ENCODE measurements around the gene ARL14EPL.
"Not testable (repeated sequence)": the region's sequence is repeated elsewhere in the genome, so short reads cannot be mapped to it uniquely, and the experiment has no call there.

ARL14EPL gene

DNA sequence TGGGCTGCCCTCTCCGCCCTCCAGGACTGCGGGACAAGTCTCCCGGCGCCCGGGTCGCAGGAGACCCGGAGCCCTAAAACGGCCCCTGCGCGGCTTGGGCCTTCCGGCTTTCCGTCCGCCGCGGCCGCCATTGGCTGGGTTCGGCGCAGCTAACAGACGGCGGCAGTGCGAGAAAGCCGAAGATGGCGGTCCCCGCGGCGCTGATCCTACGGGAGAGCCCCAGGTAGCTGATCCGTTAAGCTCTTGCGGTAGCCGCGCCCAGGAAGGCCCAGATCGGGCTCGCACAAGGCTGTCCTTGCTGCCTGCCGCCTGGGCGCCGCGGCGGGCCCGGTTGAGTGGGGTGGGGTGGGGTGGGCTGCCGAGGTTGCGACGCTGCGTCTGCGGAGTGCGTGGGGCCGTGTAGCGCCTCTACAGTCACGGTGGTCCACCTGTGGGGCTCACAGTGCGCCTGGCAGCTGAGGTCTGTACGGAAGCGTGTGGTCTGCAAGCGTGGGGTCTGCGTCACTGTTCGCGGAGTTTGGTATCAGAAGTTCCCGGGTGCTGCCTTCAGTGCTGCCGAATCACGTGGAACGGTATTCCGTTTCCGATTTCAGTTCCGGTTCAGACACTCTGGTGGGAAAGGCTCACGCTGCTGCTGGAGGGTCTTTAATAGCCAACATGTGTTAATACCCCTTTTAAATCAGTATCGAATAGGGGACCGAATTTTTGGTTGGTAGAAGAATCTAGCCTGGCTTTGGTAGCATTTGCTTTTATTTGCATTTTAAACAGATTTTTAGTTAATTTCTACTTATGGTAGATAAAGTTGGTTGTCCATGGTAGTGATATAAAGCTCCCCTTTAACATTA, 52.8 kb downstream of the ARL14EPL start, which contains the start of gene COMMD10:
Gene COMMD10, plus strand, starts transcription at position 155 of the 845 bp plus-strand sequence.
- TF ChIP-seq POLR2AphosphoS5 (IDR thresholded peaks at IDR 0.05; ENCODE audit: borderline replicate concordance, low read depth, low read length) (peak; percentile 88), FOXP2 (optimal IDR thresholded peaks at IDR 0.05; ENCODE audit: control extremely low read depth, extremely low read length, insufficient read depth) (no peak), EZH2 (IDR thresholded peaks at IDR 0.05) (no peak)
- H3K9me3 ChIP-seq (ENCODE audit: low read depth, low read length): no peaks in the 10 kb centered on the region
- peak within 1 kb of the TSS; percentile 82 for H3K4me3 ChIP-seq
- H3K27ac ChIP-seq: peak within 1 kb of the TSS; percentile 53
- peak; percentile 56 for DNase-seq (ENCODE audit: low read depth, low spot score)
- H3K36me3 ChIP-seq (ENCODE audit: insufficient read depth, low read length): no peaks in the 10 kb centered on the region
- peak within 1 kb of the TSS; percentile 88 for H3K9ac ChIP-seq (ENCODE audit: insufficient read length)

GRCh38 chr5:116086309-116086708, 54.0 kb downstream of the ARL14EPL start:
- not testable (repeated sequence) for H3K9me3 ChIP-seq (ENCODE audit: low read depth, low read length); H3K36me3 ChIP-seq (ENCODE audit: insufficient read depth, low read length); DNase-seq (ENCODE audit: low read depth, low spot score); H3K9ac ChIP-seq (ENCODE audit: insufficient read length); H3K27ac ChIP-seq
- peak overlapping the region; percentile 82; the same call in 1 of the 2 replicates for H3K4me3 ChIP-seq

DNA sequence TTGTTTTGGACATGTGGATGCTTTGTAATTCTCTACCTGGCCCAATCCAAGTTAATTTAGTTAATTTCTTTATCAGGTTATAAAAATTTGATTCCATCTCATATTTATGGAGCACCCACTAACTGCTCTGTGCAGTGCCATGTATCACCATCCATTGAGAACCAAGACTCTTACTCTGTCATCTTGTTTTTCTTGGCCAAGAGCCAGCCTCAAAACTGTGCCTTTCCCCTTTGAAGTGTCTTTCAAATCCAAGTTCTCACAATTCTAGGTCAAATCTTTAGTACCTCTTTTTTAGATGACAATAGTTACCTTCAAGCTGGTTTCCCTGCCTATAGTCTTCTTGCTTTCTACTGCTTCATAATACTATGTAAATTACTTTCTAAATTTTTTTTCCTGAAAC, 55.8 kb downstream of the ARL14EPL start:
- TF ChIP-seq EZH2 (IDR thresholded peaks at IDR 0.05) (no peak), POLR2AphosphoS5 (IDR thresholded peaks at IDR 0.05; ENCODE audit: borderline replicate concordance, low read depth, low read length) (no peak), FOXP2 (optimal IDR thresholded peaks at IDR 0.05; ENCODE audit: control extremely low read depth, extremely low read length, insufficient read depth) (no peak)

GRCh38 chr5:116090302-116090701, 58.0 kb downstream of the ARL14EPL start:
- Histone ChIP-seq H3K27ac (no peak overlapping the region), H3K4me3 (no peak overlapping the region), H3K9ac (ENCODE audit: insufficient read length) (no peak overlapping the region), H3K9me3 (ENCODE audit: low read depth, low read length) (no peaks in the 10 kb centered on the region), H3K36me3 (ENCODE audit: insufficient read depth, low read length) (peaks cover 41% of the 10 kb centered on the region)
- DNase-seq (ENCODE audit: low read depth, low spot score): no peak
- TF ChIP-seq FOXP2 (optimal IDR thresholded peaks at IDR 0.05; ENCODE audit: control extremely low read depth, extremely low read length, insufficient read depth) (no peak), EZH2 (IDR thresholded peaks at IDR 0.05) (no peak), POLR2AphosphoS5 (IDR thresholded peaks at IDR 0.05; ENCODE audit: borderline replicate concordance, low read depth, low read length) (no peak)

More for the DNA sequence above, 55.8 kb downstream of the ARL14EPL start:
- Histone ChIP-seq H3K9me3 (ENCODE audit: low read depth, low read length) (no peaks in the 10 kb centered on the region), H3K9ac (ENCODE audit: insufficient read length) (no peak overlapping the region), H3K27ac (no peak overlapping the region), H3K36me3 (ENCODE audit: insufficient read depth, low read length) (peaks cover 18% of the 10 kb centered on the region), H3K4me3 (no peak overlapping the region)
- no peak for DNase-seq (ENCODE audit: low read depth, low spot score)

DNA sequence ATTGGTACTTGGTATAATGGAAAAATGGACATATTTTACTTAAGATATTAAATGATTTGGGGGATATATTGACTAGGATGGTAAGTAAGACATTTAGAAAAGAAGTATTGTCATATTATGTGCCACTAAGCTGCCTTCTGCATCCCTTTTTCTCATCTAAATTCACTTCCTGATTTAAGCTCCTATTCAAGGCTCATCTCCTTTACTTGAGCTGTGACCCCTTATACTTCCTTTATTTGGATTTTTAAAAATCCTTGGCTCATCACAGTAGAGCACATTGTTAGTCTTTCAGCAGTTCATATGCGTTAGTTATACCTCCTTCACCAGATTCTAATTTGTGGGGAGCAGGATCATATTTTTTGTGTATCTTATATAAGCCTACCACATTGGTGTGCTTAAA, 59.1 kb downstream of the ARL14EPL start:
- Histone ChIP-seq H3K4me3 (no peak overlapping the region), H3K27ac (no peak overlapping the region), H3K9ac (ENCODE audit: insufficient read length) (no peak overlapping the region), H3K9me3 (ENCODE audit: low read depth, low read length) (no peaks in the 10 kb centered on the region), H3K36me3 (ENCODE audit: insufficient read depth, low read length) (peaks cover 51% of the 10 kb centered on the region)
- TF ChIP-seq POLR2AphosphoS5 (IDR thresholded peaks at IDR 0.05; ENCODE audit: borderline replicate concordance, low read depth, low read length) (no peak), FOXP2 (optimal IDR thresholded peaks at IDR 0.05; ENCODE audit: control extremely low read depth, extremely low read length, insufficient read depth) (no peak), EZH2 (IDR thresholded peaks at IDR 0.05) (no peak)
- no peak for DNase-seq (ENCODE audit: low read depth, low spot score)

- H3K9ac ChIP-seq (ENCODE audit: insufficient read length): no peak overlapping the region
- no peak for TF ChIP-seq FOXP2 (optimal IDR thresholded peaks at IDR 0.05; ENCODE audit: control extremely low read depth, extremely low read length, insufficient read depth)
- TF ChIP-seq EZH2 (IDR thresholded peaks at IDR 0.05): no peak
- no peak for TF ChIP-seq POLR2AphosphoS5 (IDR thresholded peaks at IDR 0.05; ENCODE audit: borderline replicate concordance, low read depth, low read length)
Measured at GRCh38 chr5:116097301-116097700, 65.0 kb downstream of the ARL14EPL start.

GRCh38 chr5:116098998-116099397, 66.7 kb downstream of the ARL14EPL start:
- Histone ChIP-seq H3K27ac (no peak overlapping the region), H3K36me3 (ENCODE audit: insufficient read depth, low read length) (peaks cover 45% of the 10 kb centered on the region), H3K4me3 (no peak overlapping the region), H3K9me3 (ENCODE audit: low read depth, low read length) (no peaks in the 10 kb centered on the region), H3K9ac (ENCODE audit: insufficient read length) (no peak overlapping the region)
- DNase-seq (ENCODE audit: low read depth, low spot score): no peak
- no peak for TF ChIP-seq EZH2 (IDR thresholded peaks at IDR 0.05)
- TF ChIP-seq FOXP2 (optimal IDR thresholded peaks at IDR 0.05; ENCODE audit: control extremely low read depth, extremely low read length, insufficient read depth): no peak
- TF ChIP-seq POLR2AphosphoS5 (IDR thresholded peaks at IDR 0.05; ENCODE audit: borderline replicate concordance, low read depth, low read length): no peak

More at GRCh38 chr5:116097301-116097700, 65.0 kb downstream of the ARL14EPL start:
- no peak for DNase-seq (ENCODE audit: low read depth, low spot score)
- Histone ChIP-seq H3K4me3 (no peak overlapping the region), H3K9me3 (ENCODE audit: low read depth, low read length) (no peaks in the 10 kb centered on the region), H3K36me3 (ENCODE audit: insufficient read depth, low read length) (peaks cover 62% of the 10 kb centered on the region), H3K27ac (no peak overlapping the region)

GRCh38 chr5:116104941-116105340, 72.7 kb downstream of the ARL14EPL start:
- H3K9me3 ChIP-seq (ENCODE audit: low read depth, low read length); H3K9ac ChIP-seq (ENCODE audit: insufficient read length); H3K27ac ChIP-seq; H3K36me3 ChIP-seq (ENCODE audit: insufficient read depth, low read length); H3K4me3 ChIP-seq; DNase-seq (ENCODE audit: low read depth, low spot score): not testable (repeated sequence)
